Activated CD8-positive, alpha-beta memory T cell treated with anti-CD3 and anti-CD28 coated beads for 4 hours (primary cell): Measurements from ENCODE around the gene CTNND2.

ENCODE experiments used
- DNase-seq, 2 donors: peaks; one replicate each; pipeline ENCODE4 v3.0.0-alpha.2; 2020; ENCODE audit warnings: low read depth in 2 of 2

Gene CTNND2

DNA sequence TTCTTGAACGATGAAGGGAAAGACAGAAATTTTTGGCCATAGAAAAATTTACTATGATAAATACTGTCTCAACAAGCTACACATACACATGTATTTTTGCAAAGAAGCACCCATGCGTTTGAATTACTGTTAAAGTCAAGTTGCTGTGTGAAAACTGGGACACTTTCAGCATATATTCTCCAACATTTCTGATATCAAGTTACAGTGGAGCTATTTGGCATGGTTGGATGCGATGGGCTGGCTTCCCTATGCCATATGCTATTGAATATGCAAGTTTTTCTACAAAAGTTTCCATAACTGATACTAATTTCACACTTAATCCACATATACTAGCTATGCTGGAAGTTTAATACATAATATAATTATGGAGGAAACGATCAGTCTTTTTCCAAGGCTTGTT is 381.4 kb downstream of the CTNND2 start:
- DNase-seq = no peak

DNA sequence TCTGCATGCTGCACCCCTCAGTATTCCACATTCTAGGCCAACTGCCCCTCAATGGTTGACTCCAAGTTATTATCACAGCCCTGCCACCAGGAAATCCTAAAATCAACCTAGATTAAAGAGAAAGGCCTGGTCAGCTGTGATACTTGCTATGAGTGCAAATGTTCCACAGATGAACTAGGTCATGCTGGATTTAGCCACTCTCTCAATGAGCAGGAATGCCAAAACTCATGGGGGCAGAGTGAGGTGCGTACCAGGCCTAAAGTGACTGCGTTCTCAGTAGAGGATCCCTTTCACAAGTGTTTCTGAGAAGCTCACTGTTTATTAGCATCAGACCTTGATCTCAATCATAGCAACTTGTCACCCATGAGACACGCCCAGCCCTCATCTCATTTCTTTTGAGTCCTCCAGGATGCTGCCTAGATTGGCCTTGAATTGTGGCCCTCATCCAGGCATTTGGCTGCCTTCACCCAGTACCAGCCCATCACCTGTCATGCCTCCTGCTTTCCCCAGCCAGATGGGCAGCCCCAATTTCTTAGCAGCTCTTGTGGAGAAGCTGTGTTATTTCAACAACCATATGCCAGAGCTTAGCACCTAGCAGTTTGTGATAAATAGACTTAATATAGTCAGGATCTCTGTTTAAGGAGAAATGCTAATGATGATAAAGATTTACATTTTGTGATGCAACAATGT is 383.9 kb downstream of the CTNND2 start:
- DNase-seq = no peak

DNA sequence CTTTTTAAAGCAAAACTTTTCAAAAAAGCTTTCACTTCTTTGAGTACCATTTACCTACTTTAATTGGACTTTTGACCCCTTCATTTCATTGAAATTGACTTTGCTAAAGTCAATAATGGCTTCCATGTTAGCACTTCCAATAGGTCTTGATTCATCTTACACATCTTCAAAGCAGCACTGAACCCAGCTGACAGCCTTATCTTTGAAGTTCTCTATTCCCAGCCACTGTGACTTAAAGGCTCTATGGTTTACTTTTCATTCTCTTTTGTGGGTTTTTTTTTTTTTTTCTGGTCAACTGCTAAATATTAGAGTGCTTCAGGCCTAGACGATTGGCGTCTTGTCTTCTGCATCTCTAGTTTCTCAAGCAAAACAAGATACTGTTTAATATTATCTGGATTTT is 385.0 kb downstream of the CTNND2 start:
- no peak for DNase-seq

DNA sequence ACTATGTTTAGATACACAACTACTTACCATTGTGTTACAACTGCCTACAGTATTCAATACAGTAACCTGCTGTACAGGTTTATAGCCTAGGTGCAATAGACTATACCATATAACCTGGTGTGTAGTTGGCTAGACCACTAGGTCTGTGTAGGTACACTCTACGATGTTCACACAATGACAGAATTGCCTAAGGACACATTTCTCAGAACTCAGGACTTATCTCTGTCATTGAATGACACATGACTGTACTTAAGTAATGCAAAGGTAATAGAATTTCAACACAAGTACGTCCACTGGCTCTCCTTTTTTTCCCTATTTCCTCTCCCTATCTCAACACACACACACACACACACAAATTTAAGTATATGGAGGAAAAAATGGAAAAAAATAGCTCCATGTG is 385.6 kb downstream of the CTNND2 start:
- no peak for DNase-seq

DNA sequence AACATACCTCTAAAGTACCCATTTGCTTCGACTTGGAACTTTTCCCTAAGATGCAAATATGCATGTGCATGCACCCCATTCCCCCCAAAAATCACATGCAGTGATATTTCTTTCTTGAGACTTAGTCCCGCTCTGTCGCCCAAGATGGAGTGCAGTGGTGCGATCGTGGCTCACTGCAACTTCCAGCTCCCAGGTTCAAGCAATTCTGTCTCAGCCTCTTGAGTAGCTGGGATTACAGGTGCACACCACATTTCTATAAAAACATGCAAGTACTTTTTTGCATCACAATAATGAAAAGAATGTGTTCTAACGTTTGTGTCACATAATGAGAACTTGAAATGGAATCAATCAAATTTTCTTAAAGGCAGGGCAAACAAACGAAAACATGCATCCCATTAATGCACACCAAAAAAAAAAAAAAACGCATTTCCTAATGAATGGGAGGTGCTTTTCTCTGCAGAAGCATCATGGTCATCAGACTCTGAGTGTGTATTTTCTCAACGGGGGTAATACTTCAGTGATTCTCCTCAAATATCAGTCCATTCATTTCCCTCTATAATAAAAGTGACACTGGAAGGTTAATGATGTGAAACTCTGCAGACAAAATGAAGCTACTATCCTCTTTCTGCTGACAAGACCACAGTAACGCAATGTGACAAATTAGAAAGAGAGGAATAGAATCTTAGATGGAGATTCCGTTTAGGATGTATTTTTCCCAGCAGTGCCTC is 389.4 kb downstream of the CTNND2 start:
- DNase-seq = no peak

DNA sequence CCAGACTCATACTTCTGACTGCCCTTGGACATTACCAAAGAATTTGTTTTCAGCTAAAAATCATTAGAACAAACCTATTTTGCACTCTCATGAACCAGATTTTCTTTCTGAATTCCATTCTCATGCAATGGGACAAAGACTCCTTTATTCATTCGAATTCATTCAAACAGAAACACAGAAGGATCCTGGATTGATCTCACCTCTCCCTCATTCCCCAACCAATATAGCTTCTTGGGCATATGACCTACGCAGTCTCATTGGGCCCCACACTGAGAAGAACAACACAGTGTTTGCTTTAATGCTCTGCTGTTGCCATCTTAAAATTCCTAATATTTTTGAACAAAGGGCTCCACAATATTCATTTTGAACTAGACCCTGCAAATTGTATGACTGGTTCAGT is 392.4 kb downstream of the CTNND2 start:
- no peak for DNase-seq

DNA sequence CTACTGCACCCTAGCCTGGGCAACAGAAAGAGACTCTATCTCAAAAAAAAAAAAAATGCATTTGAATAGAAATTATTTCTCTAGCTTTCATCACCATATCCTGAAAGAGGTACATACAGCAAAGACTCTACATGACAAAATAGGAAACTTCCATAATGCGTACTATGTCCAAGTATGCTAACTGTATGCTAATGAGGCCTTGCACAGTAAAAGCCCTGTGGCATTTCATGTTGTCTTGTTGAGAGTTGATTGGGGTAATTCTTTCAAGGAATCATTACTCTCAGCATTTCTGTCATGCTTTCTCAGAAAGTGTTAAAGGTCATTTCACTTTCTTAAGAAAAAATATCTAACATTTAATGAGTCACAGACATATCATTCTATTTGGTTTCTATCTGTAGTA is 393.4 kb downstream of the CTNND2 start:
- DNase-seq = no peak

DNA sequence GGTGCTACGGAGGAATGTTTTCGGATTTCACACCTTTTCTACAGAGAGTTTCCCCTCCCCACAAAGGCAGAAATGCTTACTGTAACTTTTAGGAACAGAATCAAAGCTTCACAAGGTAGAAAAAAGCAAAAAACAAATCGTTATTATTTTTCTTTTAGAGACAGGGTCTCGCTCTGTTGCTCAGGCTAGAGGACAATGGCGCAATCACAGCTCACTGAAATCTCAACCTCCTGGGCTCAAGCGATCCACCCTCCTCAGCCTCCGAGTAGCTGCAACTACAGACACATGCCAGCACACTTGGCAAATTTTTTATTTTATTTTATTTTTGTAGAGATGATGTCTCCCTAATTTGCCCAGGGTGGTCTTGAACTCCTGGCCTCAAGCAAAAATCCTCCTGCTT is 394.5 kb downstream of the CTNND2 start:
- no peak for DNase-seq

DNA sequence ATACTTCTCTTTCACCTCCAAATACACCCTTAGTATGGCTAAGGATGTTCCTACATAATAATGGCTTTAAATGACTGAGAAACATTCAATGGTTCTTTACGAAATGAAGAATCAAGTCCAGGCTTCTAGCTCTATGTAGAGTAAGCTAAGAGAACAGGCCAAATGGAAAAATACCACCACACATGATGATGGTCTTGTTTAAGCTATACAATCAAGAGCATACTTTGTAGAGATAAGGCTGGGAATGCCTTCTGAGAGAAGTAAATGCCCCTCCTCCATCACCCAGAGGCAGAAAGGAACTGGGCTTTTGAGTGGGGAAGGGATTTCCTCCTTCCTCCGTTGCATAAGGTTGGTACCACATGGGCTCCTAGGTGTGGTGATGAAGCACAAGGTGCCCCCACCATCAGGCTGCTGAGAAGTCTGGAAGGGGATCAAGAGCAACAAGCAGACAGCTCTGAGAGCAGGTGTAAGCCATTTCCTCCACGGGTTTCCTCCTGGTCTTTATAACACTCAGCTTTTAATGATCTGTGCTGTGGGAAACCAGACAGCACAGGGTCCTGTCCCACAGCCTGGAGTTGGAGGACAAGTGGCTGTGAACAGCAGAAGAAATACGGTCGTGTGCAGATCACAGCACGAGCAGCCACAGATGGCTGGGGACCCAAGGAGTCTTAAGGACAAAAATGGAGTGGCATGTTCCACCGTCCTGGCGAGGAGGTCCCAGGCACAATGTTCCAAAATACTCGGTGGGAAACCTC is 396.9 kb downstream of the CTNND2 start:
- no peak for DNase-seq

DNA sequence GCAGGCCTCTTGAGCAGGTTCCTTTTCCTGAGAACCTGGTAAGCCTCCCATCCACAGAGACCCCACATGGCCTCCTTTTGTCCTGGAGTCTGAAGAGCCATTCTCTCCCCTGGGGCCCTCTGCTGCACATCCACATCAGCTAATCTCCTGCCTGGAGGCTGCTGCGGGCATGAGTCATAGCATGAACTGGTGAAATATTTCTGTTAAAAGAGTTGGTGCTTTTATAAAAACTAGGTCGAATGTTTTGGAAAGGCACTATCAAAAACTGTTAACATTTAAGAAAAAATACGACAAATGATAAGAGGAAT is 399.4 kb downstream of the CTNND2 start:
- no peak for DNase-seq

DNA sequence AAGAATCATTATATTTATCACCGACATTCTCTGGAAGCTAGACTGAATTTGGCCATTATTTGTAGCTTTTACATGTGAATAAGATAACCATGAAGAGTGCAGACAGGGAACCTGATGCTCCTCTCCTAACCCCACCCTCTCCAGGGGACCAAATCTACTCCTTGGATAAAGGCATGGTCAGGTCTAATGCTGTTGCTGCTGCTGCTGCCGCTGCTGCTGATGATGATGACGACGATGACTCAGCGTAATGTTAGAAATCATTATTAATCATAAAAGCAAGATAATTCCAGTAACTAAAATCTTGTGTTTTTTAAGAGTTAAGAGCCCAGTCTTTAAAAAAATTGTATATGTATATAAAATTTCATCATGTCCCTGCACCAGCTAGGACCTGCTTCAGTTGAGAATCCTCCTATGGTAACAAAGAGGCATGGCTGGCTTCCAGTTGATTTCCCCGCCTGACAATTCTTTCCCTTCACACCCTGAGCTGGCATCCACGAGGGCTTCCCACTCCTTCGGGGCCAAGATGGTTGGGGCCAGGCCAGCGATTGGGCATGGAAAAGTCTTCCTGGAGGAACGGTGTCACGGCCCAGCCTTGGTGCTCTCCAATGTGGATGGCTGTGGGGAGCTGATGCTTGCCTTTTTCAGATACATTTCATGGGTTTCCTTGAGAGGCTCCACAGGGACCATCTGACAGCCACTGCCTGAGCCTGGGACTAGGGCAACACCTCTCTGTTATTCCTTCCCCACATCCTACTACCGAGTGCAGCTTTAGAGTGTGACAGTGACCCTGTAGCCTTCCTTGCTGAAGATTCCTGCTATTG is 400.0 kb downstream of the CTNND2 start:
- no peak for DNase-seq

DNA sequence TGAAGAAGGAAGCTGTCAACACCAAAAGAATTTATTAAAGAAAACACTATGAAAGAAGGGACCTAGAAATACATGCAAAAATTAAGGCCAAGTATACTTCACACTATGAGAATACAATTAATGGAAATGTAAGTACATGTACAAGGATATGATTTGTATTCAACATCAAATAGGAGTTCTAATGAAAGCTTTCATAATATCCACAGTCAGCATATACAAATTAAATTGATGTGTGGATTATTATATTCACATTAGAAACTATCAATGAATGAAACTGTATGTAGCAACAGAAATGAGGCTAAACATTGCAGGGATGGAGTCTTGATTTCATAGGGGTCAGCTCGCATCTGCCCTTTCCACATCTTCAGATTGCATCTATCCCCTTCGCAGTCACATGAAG is 401.5 kb downstream of the CTNND2 start:
- no peak for DNase-seq

DNA sequence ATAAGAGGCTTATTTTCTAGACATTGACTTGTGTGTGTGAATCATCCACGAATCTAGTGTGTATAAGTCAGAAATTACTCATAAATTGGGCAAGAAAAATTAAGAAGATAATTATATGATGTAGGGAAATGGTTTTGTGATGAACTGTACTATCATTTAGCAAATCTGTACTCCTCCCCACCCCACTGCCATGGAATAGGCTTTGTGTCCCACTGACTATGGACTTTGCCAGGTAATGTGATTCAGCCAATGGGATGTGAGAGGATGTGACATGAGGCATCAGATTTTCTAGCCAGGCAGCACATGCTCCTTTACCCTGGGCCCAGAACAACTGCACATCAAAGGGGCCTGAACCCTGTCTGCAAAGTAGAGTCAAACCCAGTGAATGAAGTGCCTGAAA is 406.6 kb downstream of the CTNND2 start:
- no peak for DNase-seq

DNA sequence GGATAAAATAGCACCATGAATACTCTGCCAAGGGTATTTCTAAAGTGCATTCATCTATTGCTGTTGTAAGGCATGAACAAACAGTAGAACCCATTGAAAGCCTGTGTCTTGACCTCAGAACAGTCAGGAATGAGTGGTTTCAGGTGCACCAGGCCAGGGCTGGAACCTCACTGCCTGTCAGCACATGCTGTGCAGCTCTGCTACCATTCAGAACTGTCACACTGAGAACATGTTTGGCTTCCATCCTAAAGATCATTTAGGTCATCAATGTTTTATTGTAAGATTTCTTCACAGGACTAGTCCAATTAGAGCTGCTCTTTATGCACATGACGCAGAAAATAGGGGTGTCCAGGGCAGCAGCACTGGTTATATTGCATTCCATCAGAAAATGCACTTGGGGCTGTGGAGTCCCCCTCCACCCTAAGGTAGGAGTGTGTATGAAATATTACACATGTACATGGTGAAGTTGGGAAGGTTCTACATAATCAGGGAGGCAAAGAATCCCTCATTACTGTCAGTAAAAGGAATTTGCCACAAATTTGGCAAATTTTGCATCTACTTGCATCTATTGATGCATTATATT is 408.0 kb downstream of the CTNND2 start:
- DNase-seq = no peak

DNA sequence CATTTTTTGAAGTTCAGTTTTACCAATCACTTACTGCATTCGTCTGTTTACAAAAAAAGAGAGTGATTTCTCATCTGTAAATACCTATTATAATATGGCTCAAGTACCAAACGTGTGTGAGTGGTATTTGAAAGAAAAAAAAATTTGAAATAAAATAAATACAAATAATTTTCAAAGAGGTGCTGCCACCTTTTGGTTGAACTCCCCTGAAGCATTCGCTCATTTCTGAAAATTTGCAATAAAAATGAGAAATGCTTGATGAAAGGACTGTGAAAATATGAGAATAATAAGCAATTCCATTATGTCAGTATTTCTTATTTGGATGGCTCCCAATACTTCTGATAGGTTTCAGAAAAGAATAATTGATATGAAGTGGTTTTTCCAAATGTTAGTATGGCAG is 409.9 kb downstream of the CTNND2 start:
- DNase-seq = no peak

DNA sequence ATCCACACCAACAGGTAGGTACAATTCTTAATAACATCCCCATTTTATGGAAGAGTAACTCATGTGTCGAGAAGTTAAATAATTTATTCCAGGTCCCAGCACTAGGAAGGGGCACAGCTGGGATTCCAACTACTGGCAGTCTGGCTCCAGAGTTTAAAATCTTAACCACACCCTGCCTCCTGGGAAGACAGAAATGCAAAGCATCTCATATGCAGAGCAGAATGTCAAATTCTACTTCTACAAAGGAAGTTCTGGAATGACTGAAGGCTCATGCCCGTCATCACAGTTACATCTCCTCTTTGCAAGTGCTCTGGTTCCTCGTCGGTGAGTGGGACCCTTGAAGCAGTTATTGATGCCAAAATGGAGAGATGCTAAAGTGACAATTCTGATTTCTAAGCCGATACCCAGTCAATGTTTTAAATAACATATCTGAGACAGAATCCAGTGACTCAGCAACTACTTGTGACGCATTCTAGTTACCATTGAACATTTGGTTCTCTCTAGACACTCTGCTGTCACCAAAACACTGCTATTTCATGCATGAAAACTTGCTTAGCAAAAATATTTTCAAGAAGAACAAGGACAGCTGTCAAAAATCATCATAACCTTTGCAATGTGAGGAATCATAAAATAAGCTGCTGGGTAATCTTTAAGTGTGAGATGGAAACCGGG is 412.7 kb downstream of the CTNND2 start:
- no peak for DNase-seq

DNA sequence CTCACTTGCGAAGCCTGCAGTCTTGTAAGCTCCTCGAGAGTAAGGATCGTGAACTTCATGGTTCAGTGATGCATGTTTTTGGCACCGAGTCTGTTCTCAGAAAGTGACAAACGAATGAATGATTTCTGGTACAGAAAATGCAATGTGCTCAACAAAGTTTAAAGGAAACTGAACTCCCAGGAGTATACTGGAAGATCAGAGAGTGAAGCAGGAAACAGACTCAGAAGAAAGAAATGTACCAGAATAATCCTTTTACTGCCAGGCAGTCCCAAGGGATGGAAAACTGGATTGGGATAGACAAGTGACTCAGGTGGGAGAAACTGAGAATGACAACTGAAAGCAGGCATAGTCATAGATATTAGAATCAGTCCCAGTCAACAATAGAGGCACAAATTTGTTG is 420.6 kb downstream of the CTNND2 start:
- no peak for DNase-seq

DNA sequence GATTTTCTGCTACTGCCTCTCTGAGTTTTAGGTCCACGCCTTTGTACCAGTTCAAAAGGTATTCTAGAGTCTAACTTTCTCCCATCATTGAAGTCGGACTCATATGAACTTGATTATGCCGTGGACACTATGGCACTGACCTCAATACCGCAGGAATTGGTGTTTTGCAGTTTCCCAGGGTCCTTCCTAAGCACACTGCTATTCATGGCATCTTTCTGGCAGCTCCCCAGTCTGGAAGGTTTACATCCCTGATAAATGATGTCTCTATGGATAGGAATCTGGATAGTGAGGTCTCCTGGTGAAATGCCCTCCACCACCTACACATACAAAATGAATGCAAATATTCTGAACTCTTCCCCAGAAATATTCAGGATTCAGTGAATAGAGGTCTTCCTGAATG is 422.2 kb downstream of the CTNND2 start:
- DNase-seq = no peak

DNA sequence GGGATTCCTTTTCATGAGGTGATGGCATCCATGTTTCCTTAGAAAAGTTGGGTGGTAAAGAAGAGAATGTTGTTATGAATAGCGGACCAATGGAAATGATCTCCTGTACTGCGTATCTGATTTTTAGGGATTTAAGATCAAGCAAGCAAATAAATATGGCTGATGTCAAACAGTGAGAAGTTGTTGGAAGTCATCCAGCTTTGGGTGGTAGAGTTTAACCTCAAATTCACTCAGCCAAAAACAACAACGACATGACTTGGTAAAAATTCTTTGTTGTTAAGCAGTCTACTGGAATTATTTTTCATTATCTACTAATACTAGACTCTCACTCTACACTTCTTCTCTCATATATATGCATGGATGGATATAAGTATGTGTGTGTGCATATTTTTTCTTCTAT is 426.5 kb downstream of the CTNND2 start:
- DNase-seq = no peak

DNA sequence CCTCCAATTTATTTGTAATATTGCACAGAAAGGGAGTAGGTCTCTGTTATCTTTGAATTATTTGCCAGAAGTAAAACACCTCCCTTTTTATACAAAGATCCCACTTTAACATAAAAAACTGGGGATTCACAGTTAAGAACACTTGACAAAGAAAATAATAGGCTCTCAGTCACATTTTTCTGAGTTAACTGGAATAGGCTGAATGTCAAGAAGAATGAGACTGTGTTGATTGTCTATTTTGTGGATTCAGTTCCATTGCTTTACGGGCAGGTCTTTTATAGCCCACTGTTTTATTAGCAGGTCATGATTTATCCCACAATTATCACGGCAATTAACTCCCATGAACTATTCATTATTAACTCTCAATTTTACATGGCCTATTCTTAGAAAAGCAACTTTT is 427.4 kb downstream of the CTNND2 start:
- no peak for DNase-seq

DNA sequence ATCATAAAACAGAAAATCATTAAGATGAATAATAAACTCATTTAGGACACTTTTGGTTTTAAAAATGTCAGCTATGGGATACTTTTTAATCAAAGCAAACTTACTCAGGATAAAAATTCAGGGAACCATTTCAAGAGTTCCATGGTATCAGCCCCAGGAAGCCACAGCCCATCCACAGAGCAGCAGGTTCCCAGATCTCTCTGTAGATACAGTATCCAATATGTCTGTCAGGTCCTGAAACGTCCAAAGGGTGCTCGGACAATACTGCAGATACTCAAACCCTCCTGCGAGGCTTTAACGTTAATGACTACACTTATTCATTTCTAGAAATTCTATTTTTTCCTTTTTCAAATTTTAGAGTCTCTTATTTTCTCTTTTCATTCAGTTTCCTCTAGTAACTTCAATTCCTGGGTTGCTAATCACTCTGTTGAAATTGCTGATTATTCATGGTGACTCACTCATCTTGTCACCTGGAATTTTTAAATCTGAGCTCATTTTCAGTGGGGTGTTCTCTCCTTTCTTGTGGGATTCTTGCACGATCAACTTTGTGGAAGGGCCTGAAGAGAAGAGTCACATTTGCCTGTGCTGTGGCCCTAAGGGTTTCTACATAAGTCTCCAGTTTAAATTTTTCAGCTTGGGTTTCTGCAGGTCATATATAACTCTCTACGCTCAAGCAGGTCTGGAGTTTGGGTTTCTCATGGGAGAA is 435.8 kb downstream of the CTNND2 start:
- no peak for DNase-seq
